K562 (cell line): ENCODE measurements around the gene DENND1A. TPM values are rescaled to one million over a fixed set of nuclear protein-coding genes. Genes with fewer than 3 reads are reported as not detected.

Source experiments
- ATAC-seq: fragments of 200-7000 bp; cut with Tn5 transposase; 3 replicates; pipeline ENCODE4 v1.9.1; 2020; ENCODE audit warnings: moderate library complexity
- BruUV-seq: library from RNA; stranded (reverse); fragments of 400-500 nt; replicated peaks from 2 replicates; lab custom pipeline; 2021; lab: Mats Ljungman, UMichigan
- CTCF ChIA-PET: fragments of 300-600 bp; formaldehyde crosslinking; extraction: SDS; loops from one replicate; lab custom pipeline; 2021; ENCODE audit warnings: low intra/inter-chr PET ratio; lab: Yijun Ruan, JAX
- POLR2A ChIA-PET: fragments of 300-600, 350-650 bp; sonication (Branson Sonifier 250); formaldehyde crosslinking; extraction: SDS; loops from one replicate; lab custom pipeline; 2021; ENCODE audit warnings: antibody characterized with exemption, inconsistent platforms; lab: Yijun Ruan, JAX
- DNase-seq, 4 experiments: peaks; one replicate each; pipeline versions ENCODE4 v3.0.0 to v3.0.0-alpha.2; 2011 to 2018; ENCODE audit warnings: low spot score in 3 of 4, mixed read lengths in 3 of 4; ENCODE audit errors: extremely low read depth in 1 of 4
- FAIRE-seq: peaks from 2 replicates; lab custom pipeline; 2011; peaks lifted over from hg19 to GRCh38; lab: Jason Lieb, UNC
- H2AFZ ChIP-seq: 2 replicates; pipeline ENCODE4 v1.6.0; 2011; ENCODE audit warnings: low read depth, low read length, control low read depth, inconsistent platforms
- H3K27ac ChIP-seq: fragments of 200-600 bp; 3 replicates; pipeline ENCODE4 v1.8.0; 2011; ENCODE audit warnings: low read depth, mild to moderate bottlenecking, control low read depth, inconsistent platforms, low read length, moderate library complexity, mixed read lengths; ENCODE audit errors: extremely low read depth
- H3K27me3 ChIP-seq, 2 experiments: fragments of 300-600 bp in 1 of 2; 2 replicates in 1 of 2; 3 replicates in 1 of 2; pipeline versions ENCODE4 v1.6.0 to v1.8.0; 2011; ENCODE audit warnings: inconsistent platforms in 2 of 2, low read length in 2 of 2, mild to moderate bottlenecking in 1 of 2, mixed read lengths in 1 of 2, moderate library complexity in 1 of 2; ENCODE audit not compliant: control insufficient read depth in 2 of 2, insufficient read depth in 2 of 2
- H3K36me3 ChIP-seq: fragments of 300-600 bp; 3 replicates; pipeline ENCODE4 v1.8.0; 2011; ENCODE audit warnings: mild to moderate bottlenecking, low read length, inconsistent platforms; ENCODE audit not compliant: control insufficient read depth, insufficient read depth
- H3K4me1 ChIP-seq, 2 experiments: fragments of 200-600 bp in 1 of 2; replicated peaks in 1 of 2; 2 replicates in 1 of 2; 3 replicates in 1 of 2; pipeline versions ENCODE4 v1.5.1 to v1.8.0; 2011; ENCODE audit warnings: inconsistent platforms in 2 of 2, low read length in 2 of 2, mild to moderate bottlenecking in 1 of 2, mixed read lengths in 1 of 2, moderate library complexity in 1 of 2; ENCODE audit not compliant: control insufficient read depth in 2 of 2, insufficient read depth in 2 of 2
- H3K4me2 ChIP-seq: 2 replicates; pipeline ENCODE4 v1.6.1; 2011; ENCODE audit warnings: low read length, control low read depth, inconsistent platforms, mixed read lengths; ENCODE audit not compliant: insufficient read depth
- H3K4me3 ChIP-seq: fragments of 200-600 bp; sonication (generic), shearing (Covaris generic); 2 replicates; pipeline ENCODE4 v1.5.1; 2016; ENCODE audit warnings: control low read depth, inconsistent platforms
- H3K79me2 ChIP-seq: fragments of 200-600 bp; 3 replicates; pipeline ENCODE4 v1.8.0; 2011; ENCODE audit warnings: low read length, inconsistent platforms; ENCODE audit not compliant: control insufficient read depth, insufficient read depth
- H3K9ac ChIP-seq, 2 experiments: 2 replicates each; pipeline versions ENCODE4 v1.6.0 to v1.6.1; 2011; ENCODE audit warnings: low read depth in 2 of 2, low read length in 2 of 2, control low read depth in 1 of 2, inconsistent platforms in 1 of 2, mild to moderate bottlenecking in 1 of 2, mixed read lengths in 1 of 2; ENCODE audit not compliant: insufficient read depth in 1 of 2
- H3K9me1 ChIP-seq: one replicate; pipeline ENCODE4 v1.6.0; 2011; ENCODE audit warnings: inconsistent platforms, mild to moderate bottlenecking, low read length, moderate library complexity; ENCODE audit not compliant: control insufficient read depth, insufficient read depth
- H3K9me3 ChIP-seq: replicated peaks from 2 replicates; pipeline ENCODE4 v1.5.1; 2011; ENCODE audit warnings: low read depth, low read length, inconsistent platforms; ENCODE audit not compliant: control insufficient read depth, insufficient read depth
- H4K20me1 ChIP-seq: replicated peaks from 2 replicates; pipeline ENCODE4 v1.6.1; 2011; ENCODE audit warnings: low read length, inconsistent platforms, mixed read lengths; ENCODE audit not compliant: control insufficient read depth, insufficient read depth
- ARID3B ChIP-seq: fragments of 250-450 bp; sonication (Bioruptor Pico); IDR thresholded peaks from 2 replicates; pipeline ENCODE4 v1.4.0; 2020; ENCODE audit warnings: borderline replicate concordance
- CBFB ChIP-seq: sonication (generic); formaldehyde crosslinking; IDR thresholded peaks from 2 replicates; pipeline ENCODE4 v1.4.0; 2020; ENCODE audit warnings: mild to moderate bottlenecking, missing genetic modification reagents
- CEBPB ChIP-seq: fragments of 450-650 bp; IDR thresholded peaks from 2 replicates; pipeline ENCODE4 v1.6.1; 2016; ENCODE audit warnings: missing genetic modification characterization, missing compliant biosample characterization
- EP400 ChIP-seq: fragments of 450-650 bp; IDR thresholded peaks from 2 replicates; pipeline ENCODE4 v1.6.1; 2017; ENCODE audit warnings: antibody characterized with exemption, mild to moderate bottlenecking, moderate library complexity
- HDAC2 ChIP-seq: fragments of 450-650 bp; IDR thresholded peaks from 2 replicates; pipeline ENCODE4 v1.6.1; 2016; ENCODE audit warnings: mild to moderate bottlenecking
- SNIP1 ChIP-seq: fragments of 450-650 bp; IDR thresholded peaks from 2 replicates; pipeline ENCODE4 v1.7.1; 2017; ENCODE audit warnings: low read depth, mild to moderate bottlenecking
- TBL1XR1 ChIP-seq, 2 experiments: IDR thresholded peaks; 2 replicates each; pipeline ENCODE4 v1.6.1; 2012; ENCODE audit warnings: improper control_type of control experiment in 2 of 2, low read length in 2 of 2, mild to moderate bottlenecking in 1 of 2
- ZNF311 ChIP-seq: fragments of 250-450 bp; sonication (Bioruptor Pico); IDR thresholded peaks from 2 replicates; pipeline ENCODE4 v1.4.0; 2020; ENCODE audit warnings: mild to moderate bottlenecking, moderate library complexity
- WGBS: fragments of 100-300 bp; shearing (Covaris generic); methylation state at CpG from one replicate; pipeline ENCODE4 v1.1.6; 2016; ENCODE audit warnings: low coverage, mixed read lengths; ENCODE audit not compliant: insufficient coverage; ENCODE audit errors: missing lambda C conversion rate; 5-methylcytosine and 5-hydroxymethylcytosine counted together
- in situ Hi-C: fragments of 300-500 bp; cut with MboI; formaldehyde crosslinking; loops from 4 replicates; pipeline ENCODE4 v1.15.0; 2018; ENCODE audit warnings: inconsistent platforms, mixed read lengths
- intact Hi-C: fragments of 100-400 bp; cut with micrococcal nuclease; formaldehyde crosslinking; loops from 2 replicates; pipeline ENCODE4 v1.14.2; 2022
- polyA plus RNA-seq, 8 experiments: library from polyadenylated mRNA; depleted of rRNA in 4 of 8; stranded (reverse) in 5 of 8; unstranded in 3 of 8; fragments of >200 nt; fragmentation: Nextera tagmentation in 2 of 8; fragmentation: Illumina TruSeq in 1 of 8; extraction: Ambion mirVana in 2 of 8; extraction: Trizol in 1 of 8; gene quantifications; 2 replicates each; pipeline versions ENCODE4 v1.2.1 to v1.2.3, GENCODE V29; 2011 to 2014; ENCODE audit warnings: inconsistent platforms in 1 of 8, missing spikeins in 1 of 8
- total RNA-seq, 7 experiments: library from RNA; depleted of rRNA in 6 of 7; stranded (reverse); fragments of >200 nt in 6 of 7; fragmentation: Illumina TruSeq in 2 of 7; extraction: Trizol in 2 of 7; gene quantifications; 2 replicates each; pipeline versions ENCODE4 v1.2.1 to v1.2.3, GENCODE V29; 2011 to 2021; ENCODE audit warnings: low replicate concordance in 1 of 7

Gene DENND1A
- total and polyA plus RNA-seq, 9 of the 15 experiments (the other 6 are each of a cell fraction or from before 2014, with no cell fraction given) = 7.6 to 29.5 (median 15.7) TPM

GRCh38 chr9:123457583-123457982, 472.3 kb downstream of the DENND1A start:
- ChIA-PET CTCF (no interaction called here), POLR2A (no interaction called here)
- Histone ChIP-seq H3K79me2 (no peaks in the 10 kb centered on the region), H3K9me3 (no peaks in the 10 kb centered on the region), H3K9ac (no peak overlapping the region), H3K4me2 (no peak overlapping the region), H3K27me3 (no peaks in the 10 kb centered on the region), H2AFZ (no peak overlapping the region), H3K4me1 (no peaks in the 10 kb centered on the region; a peak in 1 of 5 replicates), H4K20me1 (0 out of 2 replicates have a peak, but pooled peaks cover 5% of the 10 kb centered on the region), H3K27ac (no peak overlapping the region), H3K9me1 (no peaks in the 10 kb centered on the region), H3K36me3 (no peaks in the 10 kb centered on the region), H3K4me3 (no peak overlapping the region)
- no peak for ATAC-seq
- no peak for TF ChIP-seq ZNF311
- no peak for TF ChIP-seq ARID3B (CRISPR knock-in tag)
- no peak for TF ChIP-seq EP400
- no peak for TF ChIP-seq SNIP1
- no peak for TF ChIP-seq TBL1XR1 (IDR thresholded peaks at IDR 0.05; ENCODE audit: low read length in 2 of 2)
- TF ChIP-seq CEBPB (tag) = no peak
- TF ChIP-seq CBFB (CRISPR knock-in tag) = no peak
- TF ChIP-seq HDAC2 = no peak
- no peak for DNase-seq
- FAIRE-seq = no peak
- intact Hi-C loops = no loop called here
- in situ Hi-C loops = no loop called here
- no TSS peak for BruUV-seq
- 77% methylated on average over 9 of the region's 9 CpGs for WGBS
